Measurements from ENCODE around the gene TRIOBP. TPM values are rescaled to one million over a fixed set of nuclear protein-coding genes. Genes with fewer than 3 reads are reported as not detected.
A peak's percentile ranks its signal among the peaks of the same experiment; 100 is the strongest.

TRIOBP gene
- polyA plus RNA-seq, 1 donor (not counting 4 experiments of a cell fraction or from before 2014, with no cell fraction given) = 22.2 TPM

DNA sequence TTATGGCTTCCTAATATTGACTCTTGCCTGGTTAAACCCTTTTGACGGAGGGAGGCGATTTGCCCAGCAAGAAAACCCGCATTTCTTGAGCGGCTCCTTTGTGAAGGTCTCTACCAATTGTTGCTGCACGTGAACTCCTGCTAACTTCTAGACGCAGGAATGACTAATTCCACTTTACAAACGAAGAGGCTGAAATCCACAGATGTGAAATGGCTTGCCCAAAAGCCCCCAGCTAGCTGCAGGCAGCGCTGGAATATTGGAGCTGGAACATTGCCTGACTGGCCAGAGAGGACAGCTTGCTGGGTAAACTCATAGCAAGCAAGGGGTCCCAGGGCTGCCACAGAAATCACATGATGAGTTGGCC, 111.4 kb downstream of the TRIOBP start:
- FAIRE-seq (peak; percentile 65), DNase-seq (ENCODE audit: low read depth, low spot score) (no peak)
- H3K36me3 ChIP-seq (ENCODE audit: control insufficient read depth in 2 of 2, extremely low read depth in 1 of 2, insufficient read depth in 2 of 2, low read length in 2 of 2) = no peaks in the 10 kb centered on the region
- peak overlapping the region; percentile 94 for H3K4me2 ChIP-seq (ENCODE audit: control insufficient read depth, extremely low read depth, insufficient read depth, low read depth, low read length)
- H2AFZ ChIP-seq (ENCODE audit: control insufficient read depth, low read length) = peak overlapping the region; percentile 94
- peak overlapping the region; percentile 50 to 76 (median 57) for H3K4me3 ChIP-seq (ENCODE audit: control insufficient read depth in 2 of 3, extremely low read depth in 1 of 3, insufficient read depth in 2 of 3, low read depth in 1 of 3, low read length in 3 of 3)
- TF ChIP-seq EZH2 (IDR thresholded peaks at IDR 0.05; ENCODE audit: low read length) = no peak
- TF ChIP-seq, protein P1, sequence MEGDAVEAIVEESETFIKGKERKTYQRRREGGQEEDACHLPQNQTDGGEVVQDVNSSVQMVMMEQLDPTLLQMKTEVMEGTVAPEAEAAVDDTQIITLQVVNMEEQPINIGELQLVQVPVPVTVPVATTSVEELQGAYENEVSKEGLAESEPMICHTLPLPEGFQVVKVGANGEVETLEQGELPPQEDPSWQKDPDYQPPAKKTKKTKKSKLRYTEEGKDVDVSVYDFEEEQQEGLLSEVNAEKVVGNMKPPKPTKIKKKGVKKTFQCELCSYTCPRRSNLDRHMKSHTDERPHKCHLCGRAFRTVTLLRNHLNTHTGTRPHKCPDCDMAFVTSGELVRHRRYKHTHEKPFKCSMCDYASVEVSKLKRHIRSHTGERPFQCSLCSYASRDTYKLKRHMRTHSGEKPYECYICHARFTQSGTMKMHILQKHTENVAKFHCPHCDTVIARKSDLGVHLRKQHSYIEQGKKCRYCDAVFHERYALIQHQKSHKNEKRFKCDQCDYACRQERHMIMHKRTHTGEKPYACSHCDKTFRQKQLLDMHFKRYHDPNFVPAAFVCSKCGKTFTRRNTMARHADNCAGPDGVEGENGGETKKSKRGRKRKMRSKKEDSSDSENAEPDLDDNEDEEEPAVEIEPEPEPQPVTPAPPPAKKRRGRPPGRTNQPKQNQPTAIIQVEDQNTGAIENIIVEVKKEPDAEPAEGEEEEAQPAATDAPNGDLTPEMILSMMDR (optimal IDR thresholded peaks at IDR 0.05 in 1 of 3, IDR thresholded peaks at IDR 0.05 in 1 of 3, conservative IDR thresholded peaks at IDR 0.05 in 1 of 3; ENCODE audit: extremely low read depth in 1 of 3, insufficient read depth in 2 of 3, low read length in 3 of 3) = no peak
- H3K27me3 ChIP-seq (ENCODE audit: control insufficient read depth, extremely low read depth, insufficient read depth, low read length) = no peaks in the 10 kb centered on the region
- no peaks in the 10 kb centered on the region for H4K20me1 ChIP-seq (ENCODE audit: control insufficient read depth, extremely low read depth, insufficient read depth, low read length)
- H3K27ac ChIP-seq (ENCODE audit: control insufficient read depth, insufficient read depth, low read length) = peak overlapping the region; percentile 69
- no peaks in the 10 kb centered on the region for H3K9me1 ChIP-seq (ENCODE audit: control insufficient read depth, extremely low read depth, insufficient read depth, low read length)
- H3K9ac ChIP-seq (ENCODE audit: control insufficient read depth, extremely low read depth, insufficient read depth, low read length) = peak overlapping the region; percentile 84
- H3K4me1 ChIP-seq (ENCODE audit: control insufficient read depth, extremely low read depth, insufficient read depth, low read length) = peaks cover 7% of the 10 kb centered on the region
- no peaks in the 10 kb centered on the region for H3K9me3 ChIP-seq (ENCODE audit: control insufficient read depth, low read depth, low read length)
- no peaks in the 10 kb centered on the region for H3K79me2 ChIP-seq (ENCODE audit: control insufficient read depth, insufficient read depth, low read length)
- dilution Hi-C loops (cut with MboI; ENCODE audit: extremely low pct_ligation_motif_present, low sequenced_read_pairs) = no loop called here

DNA sequence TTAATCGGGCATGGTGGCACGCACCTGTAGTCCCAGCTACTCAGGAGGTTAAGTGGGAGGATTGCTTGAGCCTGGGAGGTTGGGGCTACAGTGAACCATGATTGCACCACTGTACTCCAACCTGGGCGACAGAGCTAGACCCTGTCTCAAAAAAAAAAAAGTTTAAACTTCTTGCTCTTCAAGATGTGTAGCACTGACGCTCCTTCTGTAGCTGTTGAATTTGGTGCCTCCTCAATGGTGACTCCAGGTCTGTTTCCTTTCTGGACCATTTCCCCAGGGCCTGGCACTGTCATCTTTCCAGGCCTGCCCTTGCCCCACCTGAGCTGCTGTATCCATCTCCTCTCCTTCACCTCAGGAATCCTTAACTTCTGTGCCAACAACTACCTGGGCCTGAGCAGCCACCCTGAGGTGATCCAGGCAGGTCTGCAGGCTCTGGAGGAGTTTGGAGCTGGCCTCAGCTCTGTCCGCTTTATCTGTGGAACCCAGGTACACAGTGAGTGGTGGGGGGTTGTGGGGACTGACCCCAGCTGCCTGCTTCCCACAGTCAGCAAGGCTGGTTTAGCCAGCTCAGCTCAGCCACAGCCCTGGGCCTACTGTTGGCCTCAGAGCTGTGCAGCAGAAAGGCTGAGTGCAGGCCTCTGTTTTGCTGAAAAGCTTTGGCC, 113.0 kb downstream of the TRIOBP start:
- H3K4me2 ChIP-seq (ENCODE audit: control insufficient read depth, extremely low read depth, insufficient read depth, low read depth, low read length) = no peak overlapping the region
- H2AFZ ChIP-seq (ENCODE audit: control insufficient read depth, low read length) = no peak overlapping the region
- no peaks in the 10 kb centered on the region for H3K9me1 ChIP-seq (ENCODE audit: control insufficient read depth, extremely low read depth, insufficient read depth, low read length)
- TF ChIP-seq EZH2 (IDR thresholded peaks at IDR 0.05; ENCODE audit: low read length) = no peak
- TF ChIP-seq, protein P1 (optimal IDR thresholded peaks at IDR 0.05 in 1 of 3, IDR thresholded peaks at IDR 0.05 in 1 of 3, conservative IDR thresholded peaks at IDR 0.05 in 1 of 3; ENCODE audit: extremely low read depth in 1 of 3, insufficient read depth in 2 of 3, low read length in 3 of 3) = no peak
- peaks cover 7% of the 10 kb centered on the region for H3K4me1 ChIP-seq (ENCODE audit: control insufficient read depth, extremely low read depth, insufficient read depth, low read length)
- H3K36me3 ChIP-seq (ENCODE audit: control insufficient read depth in 2 of 2, extremely low read depth in 1 of 2, insufficient read depth in 2 of 2, low read length in 2 of 2) = peaks cover 1 to 3% of the 10 kb centered on the region in 2 experiments
- H3K79me2 ChIP-seq (ENCODE audit: control insufficient read depth, insufficient read depth, low read length) = no peaks in the 10 kb centered on the region
- no peak overlapping the region for H3K4me3 ChIP-seq (ENCODE audit: control insufficient read depth in 2 of 3, extremely low read depth in 1 of 3, insufficient read depth in 2 of 3, low read depth in 1 of 3, low read length in 3 of 3)
- H3K27ac ChIP-seq (ENCODE audit: control insufficient read depth, insufficient read depth, low read length) = no peak overlapping the region
- H3K9me3 ChIP-seq (ENCODE audit: control insufficient read depth, low read depth, low read length) = no peaks in the 10 kb centered on the region
- dilution Hi-C loops (cut with MboI; ENCODE audit: extremely low pct_ligation_motif_present, low sequenced_read_pairs) = no loop called here
- FAIRE-seq (no peak), DNase-seq (ENCODE audit: low read depth, low spot score) (no peak)
- no peaks in the 10 kb centered on the region for H4K20me1 ChIP-seq (ENCODE audit: control insufficient read depth, extremely low read depth, insufficient read depth, low read length)
- no peaks in the 10 kb centered on the region for H3K27me3 ChIP-seq (ENCODE audit: control insufficient read depth, extremely low read depth, insufficient read depth, low read length)
- no peak overlapping the region for H3K9ac ChIP-seq (ENCODE audit: control insufficient read depth, extremely low read depth, insufficient read depth, low read length)
